ENCODE results near the gene IGF2. TPM values are rescaled to one million over a fixed set of nuclear protein-coding genes. Genes with fewer than 3 reads are reported as not detected.

Gene IGF2
- total RNA-seq, 1 experiment from 2014 or later = 0.35 TPM

DNA sequence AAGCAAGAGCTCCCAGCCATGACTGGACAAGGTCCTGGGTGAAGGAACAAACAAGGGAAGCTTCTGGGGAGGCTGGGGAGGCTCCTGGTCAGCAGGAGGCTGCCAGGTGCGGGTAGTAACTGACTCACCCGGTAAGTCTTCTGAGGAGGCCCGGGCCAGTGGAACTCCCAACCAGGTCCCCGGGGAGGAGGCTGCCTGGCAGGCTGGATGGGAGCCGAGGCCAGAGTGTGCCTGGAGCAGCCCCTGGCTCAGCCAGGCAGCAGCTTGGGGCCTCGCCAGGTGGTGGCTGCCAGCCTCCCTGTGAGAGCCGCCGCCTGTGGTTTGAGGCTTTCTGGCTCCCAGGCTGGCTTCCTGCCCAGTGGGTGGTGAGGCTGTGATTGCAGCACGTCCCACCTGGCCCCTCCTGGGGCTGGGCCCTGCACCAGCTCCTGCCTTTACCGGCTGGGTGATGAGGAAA, 46.2 kb downstream of the IGF2 start:
- Mint-ChIP-seq H3K4me3 (ENCODE audit: unreplicated experiment) (peak overlapping the region; percentile 46), H3K9me3 (ENCODE audit: unreplicated experiment) (peaks cover 8% of the 10 kb centered on the region), H3K27ac (ENCODE audit: low read depth, unreplicated experiment) (peak overlapping the region; percentile 74), H3K36me3 (ENCODE audit: insufficient read depth, unreplicated experiment) (peaks cover 4% of the 10 kb centered on the region), H3K27me3 (ENCODE audit: insufficient read depth, unreplicated experiment) (no peaks in the 10 kb centered on the region), H3K4me1 (ENCODE audit: insufficient read depth, unreplicated experiment) (peaks cover 36% of the 10 kb centered on the region)
- ChIA-PET POLR2A (interaction anchor here (0.6 to 2.5 kb wide), 6 partner anchors 16 to 1296 kb away, joined by 3 to 17 read pairs (median 4); partner anchors contain the start of gene SYT8), CTCF (interaction anchor here (1.9 to 4.0 kb wide), 2 partner anchors 56 to 57 kb away, joined by 12 to 23 read pairs; no protein-coding TSS in a partner anchor)
- TF ChIP-seq, protein P1, sequence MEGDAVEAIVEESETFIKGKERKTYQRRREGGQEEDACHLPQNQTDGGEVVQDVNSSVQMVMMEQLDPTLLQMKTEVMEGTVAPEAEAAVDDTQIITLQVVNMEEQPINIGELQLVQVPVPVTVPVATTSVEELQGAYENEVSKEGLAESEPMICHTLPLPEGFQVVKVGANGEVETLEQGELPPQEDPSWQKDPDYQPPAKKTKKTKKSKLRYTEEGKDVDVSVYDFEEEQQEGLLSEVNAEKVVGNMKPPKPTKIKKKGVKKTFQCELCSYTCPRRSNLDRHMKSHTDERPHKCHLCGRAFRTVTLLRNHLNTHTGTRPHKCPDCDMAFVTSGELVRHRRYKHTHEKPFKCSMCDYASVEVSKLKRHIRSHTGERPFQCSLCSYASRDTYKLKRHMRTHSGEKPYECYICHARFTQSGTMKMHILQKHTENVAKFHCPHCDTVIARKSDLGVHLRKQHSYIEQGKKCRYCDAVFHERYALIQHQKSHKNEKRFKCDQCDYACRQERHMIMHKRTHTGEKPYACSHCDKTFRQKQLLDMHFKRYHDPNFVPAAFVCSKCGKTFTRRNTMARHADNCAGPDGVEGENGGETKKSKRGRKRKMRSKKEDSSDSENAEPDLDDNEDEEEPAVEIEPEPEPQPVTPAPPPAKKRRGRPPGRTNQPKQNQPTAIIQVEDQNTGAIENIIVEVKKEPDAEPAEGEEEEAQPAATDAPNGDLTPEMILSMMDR (IDR thresholded peaks at IDR 0.05; ENCODE audit: unreplicated experiment) = no peak
- peak; percentile 99 for DNase-seq (ENCODE audit: unreplicated experiment)
- intact Hi-C loops (cut with micrococcal nuclease) = loop anchor here (1.0 to 5.0 kb wide), 2 partner anchors 16 to 49 kb away; no protein-coding TSS in a partner anchor
- BruUV-seq (replicated peaks) = no TSS peak

DNA sequence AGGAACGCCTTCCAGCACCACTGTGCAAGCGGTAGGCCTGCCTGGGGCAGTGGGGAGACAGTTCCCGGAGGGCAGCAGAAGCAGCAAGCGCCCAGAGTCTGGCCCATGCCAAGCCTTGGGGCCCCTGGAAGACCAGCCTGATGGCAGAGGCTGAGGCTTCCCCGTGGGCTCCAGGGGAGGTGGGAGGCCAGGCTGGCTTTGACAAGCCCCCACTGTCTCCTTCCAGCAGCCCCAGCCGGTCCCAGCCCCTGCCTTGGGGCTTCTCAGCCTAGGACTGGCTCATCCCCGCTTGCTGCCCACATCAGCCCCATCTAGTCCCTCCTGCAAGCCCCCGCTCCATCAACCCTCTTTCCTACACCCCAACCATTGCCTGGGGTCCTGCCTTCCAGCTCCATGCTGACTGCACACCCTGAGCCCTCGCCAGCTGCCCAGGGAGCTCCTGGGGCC, 46.7 kb downstream of the IGF2 start:
- H3K4me1 Mint-ChIP-seq (ENCODE audit: insufficient read depth, unreplicated experiment) = peaks cover 36% of the 10 kb centered on the region
- CTCF ChIA-PET = interaction anchor here (1.9 to 4.0 kb wide), 2 partner anchors 56 to 58 kb away, joined by 12 to 23 read pairs; no protein-coding TSS in a partner anchor
- intact Hi-C loops (cut with micrococcal nuclease) = loop anchor here (5.0 kb wide), 1 partner anchor 50 kb away; no protein-coding TSS in a partner anchor
- DNase-seq (ENCODE audit: unreplicated experiment) = no peak
- H3K27me3 Mint-ChIP-seq (ENCODE audit: insufficient read depth, unreplicated experiment) = no peaks in the 10 kb centered on the region
- TF ChIP-seq, protein P1 (IDR thresholded peaks at IDR 0.05; ENCODE audit: unreplicated experiment) = no peak
- no peak overlapping the region for H3K4me3 Mint-ChIP-seq (ENCODE audit: unreplicated experiment)
- POLR2A ChIA-PET = interaction anchor here (0.6 to 2.5 kb wide), 6 partner anchors 13 to 1295 kb away, joined by 3 to 17 read pairs (median 4); partner anchors contain the start of gene SYT8
- H3K9me3 Mint-ChIP-seq (ENCODE audit: unreplicated experiment) = peaks cover 8% of the 10 kb centered on the region
- no peak overlapping the region for H3K27ac Mint-ChIP-seq (ENCODE audit: low read depth, unreplicated experiment)
- peaks cover 4% of the 10 kb centered on the region for H3K36me3 Mint-ChIP-seq (ENCODE audit: insufficient read depth, unreplicated experiment)
- no TSS peak for BruUV-seq (replicated peaks)

DNA sequence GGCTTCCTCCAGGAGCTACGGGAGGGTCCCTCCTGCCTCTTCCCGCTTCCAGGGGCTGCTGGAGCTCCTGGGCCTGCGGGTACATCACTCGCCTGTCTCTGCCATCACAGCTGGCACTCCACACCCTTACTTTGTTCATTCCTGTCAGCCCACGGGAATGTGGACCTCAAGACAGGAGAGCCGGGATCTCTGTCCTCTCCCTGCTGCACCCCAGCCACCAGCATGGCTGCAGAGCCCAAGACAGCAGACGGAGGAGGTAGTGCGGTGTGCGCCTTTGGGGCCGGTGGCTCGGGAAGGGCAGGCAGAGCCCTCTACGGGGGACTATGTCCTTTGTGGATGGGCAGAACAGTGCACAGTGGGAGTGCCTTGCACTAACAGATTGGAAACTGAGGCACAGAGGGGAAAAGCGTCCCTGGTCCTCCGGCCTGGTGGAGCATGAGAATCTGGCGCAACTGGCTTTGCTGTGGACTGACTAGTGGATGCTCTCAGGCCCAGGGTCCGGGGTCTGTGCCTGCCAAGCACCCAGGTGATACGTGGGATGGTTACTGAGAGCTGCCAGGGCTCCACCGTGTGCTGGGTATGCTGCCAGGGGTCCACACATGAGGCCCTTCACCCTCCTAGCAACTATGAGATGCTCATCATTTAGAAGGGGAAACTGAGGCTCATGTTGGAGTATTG, 47.3 kb downstream of the IGF2 start:
- H3K27ac Mint-ChIP-seq (ENCODE audit: low read depth, unreplicated experiment) = no peak overlapping the region
- H3K36me3 Mint-ChIP-seq (ENCODE audit: insufficient read depth, unreplicated experiment) = peaks cover 4% of the 10 kb centered on the region
- ChIA-PET CTCF (interaction anchor here (4.0 kb wide), 1 partner anchor 58 kb away, joined by 23 read pairs; no protein-coding TSS in a partner anchor), POLR2A (interaction anchor here (0.7 to 1.4 kb wide), 3 partner anchors 13 to 258 kb away, joined by 3 to 6 read pairs (median 3); partner anchors contain the start of gene SYT8)
- no peak for DNase-seq (ENCODE audit: unreplicated experiment)
- H3K27me3 Mint-ChIP-seq (ENCODE audit: insufficient read depth, unreplicated experiment) = no peaks in the 10 kb centered on the region
- H3K4me3 Mint-ChIP-seq (ENCODE audit: unreplicated experiment) = no peak overlapping the region
- H3K9me3 Mint-ChIP-seq (ENCODE audit: unreplicated experiment) = peaks cover 8% of the 10 kb centered on the region
- no TSS peak for BruUV-seq (replicated peaks)
- intact Hi-C loops (cut with micrococcal nuclease) = loop anchor here (5.0 kb wide), 1 partner anchor 50 kb away; no protein-coding TSS in a partner anchor
- TF ChIP-seq, protein P1 (IDR thresholded peaks at IDR 0.05; ENCODE audit: unreplicated experiment) = no peak
- H3K4me1 Mint-ChIP-seq (ENCODE audit: insufficient read depth, unreplicated experiment) = peaks cover 36% of the 10 kb centered on the region

DNA sequence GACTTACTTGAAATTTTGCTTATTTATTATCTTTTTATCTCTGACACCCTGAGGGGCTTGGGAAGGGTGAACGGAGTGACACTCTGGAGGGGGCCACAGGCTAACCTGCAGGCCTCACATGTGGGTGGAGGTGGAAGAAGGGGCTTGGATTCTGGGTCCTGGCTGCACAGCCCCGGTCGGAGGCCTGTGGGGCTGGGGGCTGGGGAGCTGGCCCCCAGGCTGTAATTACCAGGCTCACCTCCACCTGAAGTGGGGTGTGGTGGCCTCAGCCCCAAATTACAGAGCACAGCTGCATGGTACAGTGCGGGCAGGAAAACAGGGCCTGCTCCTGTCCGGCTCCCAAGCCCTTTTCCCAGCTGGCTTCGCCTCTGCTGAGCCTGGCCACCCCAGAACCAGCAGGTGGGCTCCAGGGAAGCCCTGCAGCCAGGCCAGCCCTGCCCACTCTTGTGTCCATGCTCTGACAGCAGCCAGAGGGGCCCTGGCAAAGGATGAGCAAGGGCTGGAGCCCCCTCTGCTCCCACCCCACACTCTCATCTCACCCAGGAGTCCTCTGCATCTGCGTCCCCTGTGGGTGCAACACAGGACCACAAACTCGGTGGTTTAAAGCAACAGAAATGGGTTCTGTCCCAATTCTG, 48.0 kb downstream of the IGF2 start:
- H3K4me3 Mint-ChIP-seq (ENCODE audit: unreplicated experiment) = no peak overlapping the region
- CTCF ChIA-PET = no interaction called here

More for the DNA sequence above, 48.0 kb downstream of the IGF2 start:
- no peaks in the 10 kb centered on the region for H3K27me3 Mint-ChIP-seq (ENCODE audit: insufficient read depth, unreplicated experiment)
- POLR2A ChIA-PET = interaction anchor here (0.7 kb wide), 1 partner anchor 60 kb away, joined by 3 read pairs; no protein-coding TSS in a partner anchor
- H3K27ac Mint-ChIP-seq (ENCODE audit: low read depth, unreplicated experiment) = no peak overlapping the region
- TF ChIP-seq, protein P1 (IDR thresholded peaks at IDR 0.05; ENCODE audit: unreplicated experiment) = no peak
- no TSS peak for BruUV-seq (replicated peaks)
- intact Hi-C loops (cut with micrococcal nuclease) = loop anchor here (5.0 kb wide), 1 partner anchor 51 kb away; no protein-coding TSS in a partner anchor
- no peak for DNase-seq (ENCODE audit: unreplicated experiment)
- peaks cover 8% of the 10 kb centered on the region for H3K9me3 Mint-ChIP-seq (ENCODE audit: unreplicated experiment)
- peaks cover 36% of the 10 kb centered on the region for H3K4me1 Mint-ChIP-seq (ENCODE audit: insufficient read depth, unreplicated experiment)
- peaks cover 4% of the 10 kb centered on the region for H3K36me3 Mint-ChIP-seq (ENCODE audit: insufficient read depth, unreplicated experiment)

All from MCF 10A (cell line).